SU-DHL-6 (cell line): ENCODE measurements around the gene ADM5.

ENCODE experiments used
- H2AFZ ChIP-seq: fragments of 200-600 bp; sonication (generic); 2 replicates; pipeline ENCODE4 v1.6.1; 2014; ENCODE audit warnings: low read depth, mild to moderate bottlenecking, moderate library complexity, mixed read lengths, antibody characterized with exemption, low read length; ENCODE audit not compliant: severe bottlenecking
- H3F3A ChIP-seq: fragments of 200-600 bp; shearing (Covaris generic); 2 replicates; pipeline ENCODE4 v1.6.0; 2016; ENCODE audit warnings: antibody characterized with exemption, mild to moderate bottlenecking; ENCODE audit not compliant: insufficient read depth
- H3K27ac ChIP-seq: fragments of 200-600 bp; sonication (generic); 2 replicates; pipeline ENCODE4 v1.5.1; 2016; ENCODE audit warnings: low read depth, mild to moderate bottlenecking, low read length, moderate library complexity, mixed read lengths
- H3K27me3 ChIP-seq: fragments of 200-600 bp; sonication (generic), shearing (Covaris generic); 2 replicates; pipeline ENCODE4 v1.6.0; 2014; ENCODE audit warnings: mild to moderate bottlenecking, low read length
- H3K36me3 ChIP-seq: fragments of 200-600 bp; sonication (generic); 2 replicates; pipeline ENCODE4 v1.6.1; 2014; ENCODE audit warnings: mild to moderate bottlenecking, low read length, mixed read lengths
- H3K4me2 ChIP-seq: fragments of 300-600, 200-600 bp; shearing (Covaris generic), sonication (generic); 2 replicates; pipeline ENCODE4 v1.6.0; 2014; ENCODE audit warnings: low read length, low read depth, mild to moderate bottlenecking; ENCODE audit not compliant: poor library complexity, severe bottlenecking
- H3K4me3 ChIP-seq: fragments of 200-600 bp; sonication (generic); 2 replicates; pipeline ENCODE4 v1.5.1; 2014; ENCODE audit warnings: antibody characterized with exemption, low read length, mild to moderate bottlenecking, mixed read lengths; ENCODE audit not compliant: insufficient read depth, poor library complexity, severe bottlenecking
- H3K79me2 ChIP-seq: fragments of 200-600 bp; sonication (generic); 2 replicates; pipeline ENCODE4 v1.6.1; 2014; ENCODE audit warnings: mild to moderate bottlenecking, low read length, moderate library complexity; ENCODE audit not compliant: insufficient read depth
- H3K9ac ChIP-seq: fragments of 200-600 bp; sonication (generic); 2 replicates; pipeline ENCODE4 v1.7.0; 2014; ENCODE audit warnings: mild to moderate bottlenecking, low read length
- H3K9me2 ChIP-seq: fragments of 200-600 bp; sonication (generic); replicated peaks from 2 replicates; pipeline ENCODE4 v1.6.1; 2014; ENCODE audit warnings: low read length; ENCODE audit not compliant: insufficient read depth
- H3K9me3 ChIP-seq: fragments of 200-600 bp; sonication (generic); 2 replicates; pipeline ENCODE4 v1.6.1; 2014; ENCODE audit warnings: low read length, mixed read lengths; ENCODE audit not compliant: insufficient read depth
- H4K20me1 ChIP-seq: fragments of 200-600 bp; sonication (generic); 2 replicates; pipeline ENCODE4 v1.6.1; 2014; ENCODE audit warnings: low read depth, mild to moderate bottlenecking, antibody characterized with exemption, low read length, moderate library complexity, mixed read lengths
- CTCF ChIP-seq: fragments of 200-600 bp; sonication (generic); IDR thresholded peaks from one replicate; pipeline ENCODE4 v1.5.1; 2017; ENCODE audit warnings: antibody characterized with exemption, mild to moderate bottlenecking, low read length, moderate library complexity; ENCODE audit not compliant: insufficient read depth, poor library complexity, severe bottlenecking
- EZH2phosphoT487 ChIP-seq: fragments of 200-600 bp; sonication (generic), shearing (Covaris generic); conservative IDR thresholded peaks from 2 replicates; pipeline ENCODE4 v1.6.1; 2018; ENCODE audit warnings: mild to moderate bottlenecking, antibody characterized with exemption, low read length, moderate library complexity, mixed read lengths

ADM5 gene

GRCh38 chr19:49690079-49690655 is 773 bp downstream of the ADM5 start:
- H3K27ac ChIP-seq, result no peak overlapping the region
- H4K20me1 ChIP-seq, result no peaks in the 10 kb centered on the region; the same call in 1 of the 2 replicates
- H3K9me2 ChIP-seq, result no peaks in the 10 kb centered on the region
- TF ChIP-seq EZH2phosphoT487 (no peak), CTCF (no peak)
- H3K27me3 ChIP-seq, result no peaks in the 10 kb centered on the region
- no peaks in the 10 kb centered on the region for H3K79me2 ChIP-seq
- no peak overlapping the region for H3K4me3 ChIP-seq
- H2AFZ ChIP-seq, result no peak overlapping the region
- H3K9me3 ChIP-seq, result no peaks in the 10 kb centered on the region
- H3K9ac ChIP-seq, result no peak overlapping the region
- H3K36me3 ChIP-seq, result peaks cover 3% of the 10 kb centered on the region; the same call in 1 of the 2 replicates
- H3F3A ChIP-seq, result peaks cover 17% of the 10 kb centered on the region; the same call in 1 of the 2 replicates
- H3K4me2 ChIP-seq, result no peak overlapping the region

GRCh38 chr19:49690656-49691242 is 1.4 kb downstream of the ADM5 start, which contains the start of gene CPT1C:
CPT1C (plus strand) TSS chr19:49691116; CDS start chr19:49692253, 1,137 bp downstream.
- no peaks in the 10 kb centered on the region for H3K9me2 ChIP-seq
- no peak within 1 kb of the TSS for H3K27ac ChIP-seq
- H3K79me2 ChIP-seq, result no peaks in the 10 kb centered on the region
- TF ChIP-seq CTCF (no peak), EZH2phosphoT487 (no peak)
- H3F3A ChIP-seq, result peaks cover 17% of the 10 kb centered on the region; the same call in 1 of the 2 replicates
- peak within 1 kb of the TSS; percentile 10 for H3K4me2 ChIP-seq
- H3K4me3 ChIP-seq, result no peak within 1 kb of the TSS
- H3K27me3 ChIP-seq, result no peaks in the 10 kb centered on the region
- no peak within 1 kb of the TSS for H3K9ac ChIP-seq
- H4K20me1 ChIP-seq, result no peaks in the 10 kb centered on the region; the same call in 1 of the 2 replicates
- no peak within 1 kb of the TSS for H2AFZ ChIP-seq
- H3K9me3 ChIP-seq, result no peaks in the 10 kb centered on the region
- H3K36me3 ChIP-seq, result no peaks in the 10 kb centered on the region

GRCh38 chr19:49691243-49692146 is 2.1 kb downstream of the ADM5 start:
- peaks cover 17% of the 10 kb centered on the region; the same call in 1 of the 2 replicates for H3F3A ChIP-seq
- no peaks in the 10 kb centered on the region for H3K9me2 ChIP-seq
- no peaks in the 10 kb centered on the region for H3K27me3 ChIP-seq
- H3K79me2 ChIP-seq, result no peaks in the 10 kb centered on the region
- H2AFZ ChIP-seq, result no peak overlapping the region
- H4K20me1 ChIP-seq, result no peaks in the 10 kb centered on the region; the same call in 1 of the 2 replicates
- H3K4me3 ChIP-seq, result no peak overlapping the region
- peak overlapping the region; percentile 10 for H3K4me2 ChIP-seq
- no peak overlapping the region for H3K27ac ChIP-seq
- no peaks in the 10 kb centered on the region for H3K36me3 ChIP-seq
- TF ChIP-seq EZH2phosphoT487 (no peak), CTCF (no peak)
- no peak overlapping the region for H3K9ac ChIP-seq
- no peaks in the 10 kb centered on the region for H3K9me3 ChIP-seq
